Uterus (tissue), 2 donors: ENCODE data around the gene ECSIT.
A peak's percentile ranks its signal among the peaks of the same experiment; 100 is the strongest.

Source experiments
- POLR2A ChIP-seq, 2 donors: fragments of 450-650 bp; IDR thresholded peaks; one replicate each; pipeline ENCODE4 v1.6.1; 2016; ENCODE audit warnings: antibody characterized with exemption in 2 of 2, mild to moderate bottlenecking in 1 of 2, moderate library complexity in 1 of 2
- TF ChIP-seq, protein P1 (sequence below), 4 experiments: fragments of 200-600 bp in 2 of 4; fragments of 450-650 bp in 2 of 4; sonication (generic) in 2 of 4; IDR thresholded peaks; one replicate each; pipeline ENCODE4 v1.5.1; 2016 to 2019; ENCODE audit warnings: antibody characterized with exemption in 4 of 4, mild to moderate bottlenecking in 2 of 4, moderate library complexity in 1 of 4

DNA sequence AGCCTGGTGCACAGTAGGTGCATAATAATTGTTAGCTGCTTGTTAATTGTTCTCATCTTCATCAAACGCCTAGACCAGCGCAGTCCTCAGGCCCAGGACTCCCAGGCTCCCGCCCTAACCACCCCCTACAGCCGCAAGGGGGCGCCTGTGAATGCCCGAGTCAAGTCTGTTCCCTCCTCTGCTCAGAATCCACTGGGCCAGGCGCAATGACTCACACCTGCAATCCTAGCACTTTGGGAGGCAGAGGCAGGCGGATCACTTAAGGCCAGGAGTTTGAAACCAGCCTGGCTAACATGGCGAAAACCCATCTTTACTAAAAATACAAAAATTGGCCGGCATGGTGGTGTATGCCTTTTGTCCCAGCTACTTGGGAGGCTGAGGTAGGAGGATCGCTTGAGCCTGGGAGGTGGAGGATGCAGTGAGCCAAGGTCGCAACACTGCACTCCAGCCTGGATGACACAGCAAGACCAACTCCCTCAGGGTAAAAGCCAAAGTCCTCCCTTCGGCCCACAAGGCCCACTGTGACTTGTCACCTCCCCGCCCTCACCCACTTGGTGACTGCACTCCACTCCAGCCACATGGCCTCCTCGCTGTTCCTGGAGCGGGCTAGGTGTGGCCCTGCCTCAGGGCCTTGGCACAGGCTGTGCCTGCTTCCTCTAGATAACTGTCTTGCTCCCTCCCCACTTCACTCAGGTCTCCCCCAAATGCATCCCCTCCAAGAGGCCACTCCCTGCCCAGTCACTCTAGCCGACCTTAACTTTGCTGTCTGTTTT, 32.4 kb downstream of the ECSIT start:
- TF ChIP-seq, protein P1, sequence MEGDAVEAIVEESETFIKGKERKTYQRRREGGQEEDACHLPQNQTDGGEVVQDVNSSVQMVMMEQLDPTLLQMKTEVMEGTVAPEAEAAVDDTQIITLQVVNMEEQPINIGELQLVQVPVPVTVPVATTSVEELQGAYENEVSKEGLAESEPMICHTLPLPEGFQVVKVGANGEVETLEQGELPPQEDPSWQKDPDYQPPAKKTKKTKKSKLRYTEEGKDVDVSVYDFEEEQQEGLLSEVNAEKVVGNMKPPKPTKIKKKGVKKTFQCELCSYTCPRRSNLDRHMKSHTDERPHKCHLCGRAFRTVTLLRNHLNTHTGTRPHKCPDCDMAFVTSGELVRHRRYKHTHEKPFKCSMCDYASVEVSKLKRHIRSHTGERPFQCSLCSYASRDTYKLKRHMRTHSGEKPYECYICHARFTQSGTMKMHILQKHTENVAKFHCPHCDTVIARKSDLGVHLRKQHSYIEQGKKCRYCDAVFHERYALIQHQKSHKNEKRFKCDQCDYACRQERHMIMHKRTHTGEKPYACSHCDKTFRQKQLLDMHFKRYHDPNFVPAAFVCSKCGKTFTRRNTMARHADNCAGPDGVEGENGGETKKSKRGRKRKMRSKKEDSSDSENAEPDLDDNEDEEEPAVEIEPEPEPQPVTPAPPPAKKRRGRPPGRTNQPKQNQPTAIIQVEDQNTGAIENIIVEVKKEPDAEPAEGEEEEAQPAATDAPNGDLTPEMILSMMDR (IDR thresholded peaks at IDR 0.05): peak; percentile 41 to 57 (median 52)
- TF ChIP-seq POLR2A (IDR thresholded peaks at IDR 0.05): no peak
